Measurements from ENCODE around the gene RHOV.

The RHOV gene

GRCh38 chr15:40845511-40846284, 28.3 kb downstream of the RHOV start:
- POLR2A ChIA-PET (ENCODE audit: low non-redundant PET) = no interaction called here
- peak; percentile 97 for DNase-seq (ENCODE audit: low spot score)
- TF ChIP-seq, protein P1, sequence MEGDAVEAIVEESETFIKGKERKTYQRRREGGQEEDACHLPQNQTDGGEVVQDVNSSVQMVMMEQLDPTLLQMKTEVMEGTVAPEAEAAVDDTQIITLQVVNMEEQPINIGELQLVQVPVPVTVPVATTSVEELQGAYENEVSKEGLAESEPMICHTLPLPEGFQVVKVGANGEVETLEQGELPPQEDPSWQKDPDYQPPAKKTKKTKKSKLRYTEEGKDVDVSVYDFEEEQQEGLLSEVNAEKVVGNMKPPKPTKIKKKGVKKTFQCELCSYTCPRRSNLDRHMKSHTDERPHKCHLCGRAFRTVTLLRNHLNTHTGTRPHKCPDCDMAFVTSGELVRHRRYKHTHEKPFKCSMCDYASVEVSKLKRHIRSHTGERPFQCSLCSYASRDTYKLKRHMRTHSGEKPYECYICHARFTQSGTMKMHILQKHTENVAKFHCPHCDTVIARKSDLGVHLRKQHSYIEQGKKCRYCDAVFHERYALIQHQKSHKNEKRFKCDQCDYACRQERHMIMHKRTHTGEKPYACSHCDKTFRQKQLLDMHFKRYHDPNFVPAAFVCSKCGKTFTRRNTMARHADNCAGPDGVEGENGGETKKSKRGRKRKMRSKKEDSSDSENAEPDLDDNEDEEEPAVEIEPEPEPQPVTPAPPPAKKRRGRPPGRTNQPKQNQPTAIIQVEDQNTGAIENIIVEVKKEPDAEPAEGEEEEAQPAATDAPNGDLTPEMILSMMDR (conservative IDR thresholded peaks at IDR 0.05; ENCODE audit: low read depth) = no peak
- CTCF ChIA-PET = interaction anchor here (0.7 to 2.6 kb wide), 3 partner anchors 12 to 304 kb away, joined by 4 to 16 read pairs (median 4); no protein-coding TSS in a partner anchor
- H3K27ac ChIP-seq = peak overlapping the region; percentile 68

GRCh38 chr15:40845036-40845435, 29.0 kb downstream of the RHOV start:
- POLR2A ChIA-PET (ENCODE audit: low non-redundant PET) = no interaction called here
- H3K27ac ChIP-seq = peak overlapping the region; percentile 68; the same call in 1 of the 2 replicates
- DNase-seq (ENCODE audit: low spot score) = no peak
- TF ChIP-seq, protein P1 (conservative IDR thresholded peaks at IDR 0.05; ENCODE audit: low read depth) = no peak
- CTCF ChIA-PET = interaction anchor here (0.7 to 1.3 kb wide), 5 partner anchors 13 to 305 kb away, joined by 3 to 7 read pairs (median 4); partner anchors contain the start of genes PPP1R14D and VPS18

GRCh38 chr15:40844696-40845030, 29.4 kb downstream of the RHOV start:
- peak; percentile 48 for DNase-seq (ENCODE audit: low spot score)
- POLR2A ChIA-PET (ENCODE audit: low non-redundant PET) = no interaction called here
- peak overlapping the region; percentile 24 for H3K27ac ChIP-seq

DNA sequence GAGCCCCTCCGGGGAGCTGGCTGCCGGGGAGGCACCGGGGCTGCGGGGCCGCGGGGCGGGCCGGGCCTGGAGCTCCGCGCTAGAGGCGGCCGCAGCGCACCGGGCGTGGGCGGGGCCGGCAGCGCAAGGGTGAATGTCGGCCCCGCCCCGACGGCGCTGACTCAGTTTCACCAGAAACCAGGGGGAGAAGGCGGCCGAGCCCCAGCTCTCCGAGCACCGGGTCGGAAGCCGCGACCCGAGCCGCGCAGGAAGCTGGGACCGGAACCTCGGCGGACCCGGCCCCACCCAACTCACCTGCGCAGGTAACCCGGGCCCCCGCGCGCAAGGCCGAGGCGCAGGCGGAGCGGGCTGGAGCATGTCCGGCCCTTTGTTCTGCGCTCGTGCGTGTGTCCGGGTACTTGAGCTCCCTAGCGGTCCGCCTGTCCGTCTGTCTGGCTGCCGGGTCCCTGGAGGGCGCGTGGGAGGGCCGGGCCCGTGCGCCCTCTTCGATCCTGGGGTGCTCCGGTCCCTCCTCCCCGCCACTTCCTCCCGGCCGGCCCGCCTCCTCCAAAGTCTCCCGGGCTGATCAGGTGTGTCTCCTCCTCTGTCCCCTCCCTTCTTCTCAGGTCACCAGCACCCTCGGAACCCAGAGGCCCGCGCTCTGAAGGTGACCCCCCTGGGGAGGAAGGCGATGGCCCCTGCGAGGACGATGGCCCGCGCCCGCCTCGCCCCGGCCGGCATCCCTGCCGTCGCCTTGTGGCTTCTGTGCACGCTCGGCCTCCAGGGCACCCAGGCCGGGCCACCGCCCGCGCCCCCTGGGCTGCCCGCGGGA, 29.9 kb downstream of the RHOV start, which contains the start of gene SPINT1:
Gene SPINT1 (plus strand): TSS at position 164 of the 811 bp plus-strand sequence. CDS start 507 bp downstream, at position 671.
- CTCF ChIA-PET = interaction anchor here (0.8 to 1.3 kb wide), 6 partner anchors 9 to 50 kb away, joined by 3 to 7 read pairs (median 4); partner anchors contain the start of gene VPS18
- peak within 1 kb of the TSS; percentile 24 for H3K27ac ChIP-seq
- peak; percentile 64 for DNase-seq (ENCODE audit: low spot score)
- TF ChIP-seq, protein P1 (conservative IDR thresholded peaks at IDR 0.05; ENCODE audit: low read depth) = no peak
- POLR2A ChIA-PET (ENCODE audit: low non-redundant PET) = interaction anchor here (0.6 to 1.6 kb wide), 3 partner anchors 37 to 59 kb away, joined by 4 to 10 read pairs (median 7); partner anchors contain the start of genes DNAJC17 and ZFYVE19

More at GRCh38 chr15:40844696-40845030, 29.4 kb downstream of the RHOV start:
- CTCF ChIA-PET = interaction anchor here (0.7 to 1.3 kb wide), 6 partner anchors 13 to 305 kb away, joined by 3 to 7 read pairs (median 4); partner anchors contain the start of genes PPP1R14D and VPS18
- TF ChIP-seq, protein P1 (conservative IDR thresholded peaks at IDR 0.05; ENCODE audit: low read depth) = no peak

GRCh38 chr15:40843261-40843884, 30.7 kb downstream of the RHOV start:
- TF ChIP-seq, protein P1 (conservative IDR thresholded peaks at IDR 0.05; ENCODE audit: low read depth) = no peak
- peak overlapping the region; percentile 24; the same call in 1 of the 2 replicates for H3K27ac ChIP-seq
- ChIA-PET POLR2A (ENCODE audit: low non-redundant PET) (interaction anchor here (0.6 to 1.6 kb wide), 3 partner anchors 36 to 58 kb away, joined by 4 to 10 read pairs (median 7); partner anchors contain the start of genes DNAJC17 and ZFYVE19), CTCF (interaction anchor here (0.6 to 1.2 kb wide), 4 partner anchors 8 to 51 kb away, joined by 3 to 8 read pairs (median 4); partner anchors contain the start of gene VPS18)
- DNase-seq (ENCODE audit: low spot score) = no peak

Measured in RWPE1 (cell line).